Esophagus (tissue), 2 donors: ENCODE measurements around the gene NT5DC2. TPM values are rescaled to one million over a fixed set of nuclear protein-coding genes. Genes with fewer than 3 reads are reported as not detected.

Source experiments
- H3K27ac ChIP-seq, 2 donors: one replicate each; pipeline ENCODE4 v1.5.1; 2013; ENCODE audit warnings: low read depth in 2 of 2, mild to moderate bottlenecking in 2 of 2, inconsistent platforms in 1 of 2, low read length in 1 of 2, moderate library complexity in 1 of 2
- H3K27me3 ChIP-seq, 2 donors: one replicate each; pipeline ENCODE4 v1.6.1; 2013; ENCODE audit warnings: low read length in 2 of 2, control low read depth in 1 of 2, mild to moderate bottlenecking in 1 of 2; ENCODE audit not compliant: insufficient read depth in 2 of 2, control insufficient read depth in 1 of 2
- H3K36me3 ChIP-seq, 2 donors: one replicate each; pipeline ENCODE4 v1.6.1; 2013; ENCODE audit warnings: low read length in 1 of 2; ENCODE audit not compliant: control insufficient read depth in 2 of 2, insufficient read depth in 2 of 2
- H3K4me1 ChIP-seq, 2 donors: one replicate each; pipeline ENCODE4 v1.6.1; 2013; ENCODE audit warnings: low read length in 1 of 2; ENCODE audit not compliant: control insufficient read depth in 2 of 2, insufficient read depth in 2 of 2
- H3K4me3 ChIP-seq, 2 donors: one replicate each; pipeline ENCODE4 v1.5.1; 2013; ENCODE audit warnings: low read length in 2 of 2, mild to moderate bottlenecking in 2 of 2, low read depth in 1 of 2, moderate library complexity in 1 of 2
- H3K9me3 ChIP-seq, 2 donors: one replicate each; pipeline ENCODE4 v1.6.1; 2013; ENCODE audit warnings: mild to moderate bottlenecking in 2 of 2, low read depth in 1 of 2, low read length in 1 of 2, moderate library complexity in 1 of 2; ENCODE audit not compliant: control insufficient read depth in 2 of 2, insufficient read depth in 1 of 2
- WGBS, 2 donors: extraction: QIAGEN DNeasy Blood & Tissue Kit; methylation state at CpG; one replicate each; pipeline ENCODE4 v1.1.7; 2013; 5-methylcytosine and 5-hydroxymethylcytosine counted together
- polyA plus RNA-seq, 2 donors: library from polyadenylated mRNA; stranded (reverse); fragments of 200-250 nt; gene quantifications; one replicate each; pipeline ENCODE4 v1.2.3, GENCODE V29; 2013
- donor health status: healthy with polysubstance abuse.
- donor health status: Bipolar disorder and iron deficiency.

The NT5DC2 gene
- polyA plus RNA-seq, 2 donors, result 81.7 to 93.7 TPM

- whole genome bisulfite sequencing, 2 donors, result 51 to 75% methylated on average over 9 of the region's 9 CpGs
- H3K4me1 ChIP-seq, result peaks cover 12 to 50% of the 10 kb centered on the region in 2 donors
- H3K27ac ChIP-seq, result peak overlapping the region; percentile 88 to 94
Measured at GRCh38 chr3:52525680-52526561, 7.7 kb downstream of the NT5DC2 start.

GRCh38 chr3:52524752-52525679 lies 8.6 kb downstream of the NT5DC2 start:
- Histone ChIP-seq H3K27ac (peak overlapping the region; percentile 88 to 94), H3K36me3 (peaks cover 0 to 44% of the 10 kb centered on the region in 2 donors), H3K27me3 (no peaks in the 10 kb centered on the region), H3K9me3 (no peaks in the 10 kb centered on the region), H3K4me3 (no peak overlapping the region), H3K4me1 (peaks cover 9 to 45% of the 10 kb centered on the region in 2 donors)
- 36 to 49% methylated on average over 32 to 34 of the region's 34 CpGs for WGBS, 2 donors

More at GRCh38 chr3:52525680-52526561, 7.7 kb downstream of the NT5DC2 start:
- H3K9me3 ChIP-seq, result no peaks in the 10 kb centered on the region
- peaks cover 0 to 44% of the 10 kb centered on the region in 2 donors for H3K36me3 ChIP-seq
- no peaks in the 10 kb centered on the region for H3K27me3 ChIP-seq
- no peak overlapping the region for H3K4me3 ChIP-seq

- Histone ChIP-seq H3K4me3 (no peak overlapping the region), H3K9me3 (no peaks in the 10 kb centered on the region), H3K36me3 (peaks cover 0 to 44% of the 10 kb centered on the region in 2 donors), H3K4me1 (peaks cover 9 to 38% of the 10 kb centered on the region in 2 donors), H3K27me3 (no peaks in the 10 kb centered on the region), H3K27ac (peak overlapping the region; percentile 88 to 94)
- WGBS, 2 donors, result 90 to 93% methylated on average over 18 of the region's 18 CpGs
Measured at GRCh38 chr3:52524258-52524751, 9.4 kb downstream of the NT5DC2 start.

- Histone ChIP-seq H3K27me3 (no peaks in the 10 kb centered on the region), H3K4me1 (peaks cover 9 to 39% of the 10 kb centered on the region in 2 donors), H3K36me3 (peaks cover 0 to 39% of the 10 kb centered on the region in 2 donors), H3K4me3 (no peak overlapping the region), H3K9me3 (no peaks in the 10 kb centered on the region), H3K27ac (no peak overlapping the region)
- WGBS, 2 donors, result 93 to 95% methylated on average over 26 of the region's 26 CpGs
Measured at GRCh38 chr3:52523386-52524257, 10.0 kb downstream of the NT5DC2 start.

GRCh38 chr3:52522651-52523251 lies 10.9 kb downstream of the NT5DC2 start:
- peaks cover 0 to 31% of the 10 kb centered on the region in 2 donors for H3K36me3 ChIP-seq
- H3K9me3 ChIP-seq, result no peaks in the 10 kb centered on the region
- H3K4me3 ChIP-seq, result no peak overlapping the region
- no peaks in the 10 kb centered on the region for H3K27me3 ChIP-seq
- WGBS, 2 donors, result 89 to 95% methylated on average over 14 of the region's 14 CpGs
- peaks cover 9 to 42% of the 10 kb centered on the region in 2 donors for H3K4me1 ChIP-seq
- no peak overlapping the region for H3K27ac ChIP-seq

- H3K36me3 ChIP-seq, result peaks cover 0 to 25% of the 10 kb centered on the region in 2 donors
- no peak overlapping the region for H3K4me3 ChIP-seq
- H3K4me1 ChIP-seq, result peaks cover 9 to 36% of the 10 kb centered on the region in 2 donors
- no peak overlapping the region for H3K27ac ChIP-seq
- no peaks in the 10 kb centered on the region for H3K9me3 ChIP-seq
- no peaks in the 10 kb centered on the region for H3K27me3 ChIP-seq
- 91 to 92% methylated on average over 33 of the region's 33 CpGs for WGBS, 2 donors
Measured at GRCh38 chr3:52521881-52522650, 11.6 kb downstream of the NT5DC2 start.

GRCh38 chr3:52521488-52521824 lies 12.2 kb downstream of the NT5DC2 start:
- H3K4me1 ChIP-seq, result peaks cover 9 to 34% of the 10 kb centered on the region in 2 donors
- H3K27ac ChIP-seq, result no peak overlapping the region
- peaks cover 0 to 23% of the 10 kb centered on the region in 2 donors for H3K36me3 ChIP-seq
- H3K9me3 ChIP-seq, result no peaks in the 10 kb centered on the region
- H3K27me3 ChIP-seq, result no peaks in the 10 kb centered on the region
- 88 to 92% methylated on average over 8 of the region's 8 CpGs for WGBS, 2 donors
- no peak overlapping the region for H3K4me3 ChIP-seq
